Activated naive CD8-positive, alpha-beta T cell treated with anti-CD3 and anti-CD28 coated beads, Interleukin-2, amount 50 U/mL, for 16 hours (primary cell): ENCODE results near the gene ARRDC2.
A peak's percentile ranks its signal among the peaks of the same experiment; 100 is the strongest.
"Not testable (repeated sequence)": the region's sequence is repeated elsewhere in the genome, so short reads cannot be mapped to it uniquely, and the experiment has no call there.

Experiments used
- DNase-seq: peaks from one replicate; pipeline ENCODE4 v3.0.0-alpha.2; 2020; ENCODE audit warnings: low read depth, low spot score

The ARRDC2 gene

DNA sequence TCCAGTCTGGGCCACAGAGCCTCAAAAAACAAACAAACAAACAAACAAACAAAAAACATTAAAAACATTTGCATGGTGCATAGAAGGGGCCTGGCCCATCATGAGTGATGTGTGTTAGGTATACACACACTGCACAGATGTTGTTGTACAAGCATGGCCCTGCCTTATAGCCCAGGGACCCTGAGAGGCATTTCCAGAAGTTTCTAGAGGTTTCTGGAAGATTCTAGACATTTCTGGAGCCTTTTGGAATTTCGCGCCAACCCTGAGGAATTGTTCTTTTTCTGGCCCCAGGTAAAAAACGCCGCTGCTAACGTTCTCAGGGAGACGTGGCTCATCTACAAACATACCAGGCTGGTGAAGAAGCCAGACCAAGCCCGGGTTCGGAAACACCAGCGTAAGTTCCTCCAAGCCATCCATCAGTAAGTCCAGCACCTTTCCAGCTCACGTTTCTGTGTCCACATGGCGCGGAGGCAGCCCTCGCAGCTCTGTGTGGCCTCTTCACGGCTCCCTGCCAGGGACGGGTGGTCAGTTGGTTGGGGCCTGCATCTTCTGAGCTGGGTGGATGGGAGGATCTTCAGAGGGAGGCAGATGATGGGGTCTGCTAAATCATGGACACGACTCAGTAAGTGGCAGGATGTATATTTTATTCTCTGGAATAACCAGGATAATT is 18.4 kb upstream of the ARRDC2 start:
- no peak for DNase-seq

DNA sequence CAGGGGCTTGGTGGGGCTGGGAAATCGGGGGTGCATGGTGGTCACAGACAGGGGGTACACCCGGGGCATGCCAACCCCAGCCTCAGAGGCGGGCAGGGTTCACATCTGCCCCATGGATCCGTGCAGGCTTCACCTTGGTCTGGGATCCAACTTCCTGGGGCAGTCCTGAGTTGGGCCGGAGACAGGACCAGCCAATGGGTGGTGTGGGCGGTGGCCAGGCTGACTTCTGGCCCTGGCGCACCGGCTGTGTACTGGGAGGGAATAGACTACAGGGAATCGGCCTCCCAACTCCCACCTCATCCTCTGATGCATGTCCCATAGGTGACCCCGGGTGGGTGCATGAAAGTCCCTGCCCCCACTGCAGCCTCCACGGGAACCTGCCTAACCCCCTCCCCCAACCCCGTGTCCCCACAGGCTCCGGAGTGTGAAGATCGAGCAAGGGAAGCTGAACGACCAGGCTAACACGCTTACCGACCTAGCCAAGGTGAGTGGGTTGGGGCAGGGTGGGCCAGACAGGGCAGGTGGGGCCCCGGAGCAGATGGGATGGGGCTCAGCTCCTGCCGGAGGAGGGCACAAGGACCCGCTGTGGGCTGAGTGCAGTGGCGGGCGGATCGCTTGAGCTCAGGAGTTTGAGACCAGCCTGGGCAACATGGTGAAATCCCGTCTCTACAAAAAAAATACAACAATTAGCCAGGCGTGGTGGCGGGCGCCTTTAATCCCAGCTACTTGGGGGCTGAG is 14.7 kb upstream of the ARRDC2 start:
- no peak for DNase-seq

DNA sequence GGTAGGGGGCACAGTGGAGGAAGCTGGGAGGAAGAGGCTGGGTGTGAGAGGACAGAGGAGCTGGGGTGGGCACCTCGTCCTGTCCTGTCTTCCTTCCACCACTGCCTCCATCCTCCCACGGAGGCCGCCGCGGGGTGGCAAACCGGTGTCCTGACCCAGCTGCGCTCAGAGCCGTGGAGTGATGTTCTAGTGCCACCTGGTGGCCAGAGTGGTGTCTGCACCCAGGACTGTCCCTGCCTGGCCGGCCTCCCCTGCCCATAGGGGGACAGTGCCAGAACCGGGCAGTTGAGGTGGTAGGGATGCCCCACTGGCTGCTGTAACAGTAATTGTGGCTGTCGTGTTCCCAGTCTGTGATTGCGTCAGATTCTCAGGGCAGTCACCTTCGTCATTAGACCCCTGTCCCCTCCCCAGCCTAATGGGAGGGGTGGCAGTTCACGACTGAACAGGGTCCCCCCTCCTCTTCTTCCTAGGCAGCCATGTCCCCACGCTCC is 11.1 kb upstream of the ARRDC2 start:
- peak; percentile 79 for DNase-seq

DNA sequence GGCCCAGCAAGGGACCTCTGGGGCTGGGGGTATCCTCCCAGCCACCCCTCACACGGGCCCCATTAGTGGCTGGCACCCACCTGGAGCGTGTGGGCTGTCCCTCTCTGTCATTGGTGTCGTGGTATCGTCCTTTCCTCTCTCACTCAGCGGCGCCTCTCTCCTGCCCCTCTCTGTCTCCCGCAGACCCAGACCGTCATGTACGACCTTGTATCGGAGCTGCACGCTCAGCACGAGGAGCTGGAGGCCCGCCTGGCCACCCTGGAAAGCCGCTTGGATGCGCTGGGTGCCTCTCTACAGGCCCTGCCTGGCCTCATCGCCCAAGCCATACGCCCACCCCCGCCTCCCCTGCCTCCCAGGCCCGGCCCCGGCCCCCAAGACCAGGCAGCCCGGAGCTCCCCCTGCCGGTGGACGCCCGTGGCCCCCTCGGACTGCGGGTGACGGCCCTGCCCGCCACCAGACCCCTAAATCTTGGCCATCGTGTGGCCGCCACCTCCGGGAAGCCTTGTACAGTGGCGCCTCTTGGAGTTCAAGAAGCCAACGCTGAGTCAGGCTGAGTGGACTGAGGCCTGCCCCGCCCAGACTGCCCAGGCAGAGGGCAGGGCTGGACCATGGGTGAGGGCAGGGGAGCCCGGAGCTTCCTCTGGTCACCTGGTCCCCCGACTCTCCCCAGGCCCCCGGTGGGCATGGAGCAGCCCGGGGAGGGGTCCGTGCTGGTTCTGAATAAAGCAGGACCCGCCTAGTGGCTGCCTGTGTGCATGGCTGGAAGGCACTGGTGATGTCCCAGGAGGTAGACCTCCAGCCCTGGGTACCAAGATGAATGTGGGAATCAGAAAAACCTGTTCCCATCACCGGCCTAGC is 9.8 kb upstream of the ARRDC2 start:
- no peak for DNase-seq

DNA sequence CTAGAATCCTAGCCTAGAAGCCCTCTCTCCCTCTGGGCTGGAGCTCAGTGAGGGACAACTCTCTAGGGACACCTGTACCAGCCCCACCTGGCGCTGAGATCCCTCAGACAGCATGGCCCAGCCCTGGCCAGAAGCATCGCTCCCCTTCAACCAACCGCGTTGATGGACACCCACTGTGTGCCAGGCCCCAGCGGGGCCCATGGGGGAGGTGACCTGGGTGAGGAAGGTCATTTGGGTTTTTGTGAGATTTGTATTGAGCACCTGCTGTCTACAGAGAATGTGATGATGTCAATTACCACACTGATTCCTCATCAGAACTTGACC is 9.2 kb upstream of the ARRDC2 start:
- DNase-seq = no peak

DNA sequence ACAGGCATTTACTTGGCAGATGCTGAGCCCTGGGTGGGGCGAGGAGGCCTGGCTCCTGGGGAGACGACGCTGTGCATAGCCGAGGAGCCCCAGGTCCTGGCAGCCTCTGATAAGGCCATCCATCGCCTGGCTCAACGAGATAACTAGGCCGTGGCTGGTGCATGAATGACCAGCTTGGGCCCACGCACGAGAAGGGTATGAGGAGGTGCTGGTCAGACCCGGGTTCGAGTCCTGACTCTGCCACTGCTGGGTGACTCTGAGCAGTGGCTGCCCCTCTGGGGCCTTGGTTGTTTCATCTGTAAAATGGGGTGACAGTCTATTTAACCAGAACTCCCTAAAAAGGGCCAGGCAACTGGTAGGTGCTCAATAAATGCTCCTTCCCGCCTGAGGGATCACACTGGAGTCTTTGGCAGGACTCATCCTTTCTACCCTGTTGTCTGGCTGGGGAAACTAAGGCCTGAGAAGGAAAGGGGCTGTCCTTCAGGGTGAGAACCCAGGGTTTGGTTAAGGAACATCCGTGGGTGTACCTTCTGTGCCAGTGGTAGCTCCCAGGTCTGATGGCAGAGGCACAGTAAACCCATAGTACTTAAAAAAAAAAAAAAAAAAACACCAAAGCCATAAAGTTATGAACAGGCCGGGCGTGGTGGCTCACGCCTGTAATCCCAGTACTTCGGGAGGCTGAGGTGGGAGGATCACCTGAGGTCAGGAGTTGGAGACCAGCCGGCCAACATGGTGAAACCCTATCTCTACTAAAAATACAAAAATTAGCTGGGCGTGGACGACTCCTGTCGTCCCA is 8.1 kb upstream of the ARRDC2 start:
- no peak for DNase-seq

GRCh38 chr19:18000480-18000914 is 7.5 kb upstream of the ARRDC2 start:
- DNase-seq = no peak

DNA sequence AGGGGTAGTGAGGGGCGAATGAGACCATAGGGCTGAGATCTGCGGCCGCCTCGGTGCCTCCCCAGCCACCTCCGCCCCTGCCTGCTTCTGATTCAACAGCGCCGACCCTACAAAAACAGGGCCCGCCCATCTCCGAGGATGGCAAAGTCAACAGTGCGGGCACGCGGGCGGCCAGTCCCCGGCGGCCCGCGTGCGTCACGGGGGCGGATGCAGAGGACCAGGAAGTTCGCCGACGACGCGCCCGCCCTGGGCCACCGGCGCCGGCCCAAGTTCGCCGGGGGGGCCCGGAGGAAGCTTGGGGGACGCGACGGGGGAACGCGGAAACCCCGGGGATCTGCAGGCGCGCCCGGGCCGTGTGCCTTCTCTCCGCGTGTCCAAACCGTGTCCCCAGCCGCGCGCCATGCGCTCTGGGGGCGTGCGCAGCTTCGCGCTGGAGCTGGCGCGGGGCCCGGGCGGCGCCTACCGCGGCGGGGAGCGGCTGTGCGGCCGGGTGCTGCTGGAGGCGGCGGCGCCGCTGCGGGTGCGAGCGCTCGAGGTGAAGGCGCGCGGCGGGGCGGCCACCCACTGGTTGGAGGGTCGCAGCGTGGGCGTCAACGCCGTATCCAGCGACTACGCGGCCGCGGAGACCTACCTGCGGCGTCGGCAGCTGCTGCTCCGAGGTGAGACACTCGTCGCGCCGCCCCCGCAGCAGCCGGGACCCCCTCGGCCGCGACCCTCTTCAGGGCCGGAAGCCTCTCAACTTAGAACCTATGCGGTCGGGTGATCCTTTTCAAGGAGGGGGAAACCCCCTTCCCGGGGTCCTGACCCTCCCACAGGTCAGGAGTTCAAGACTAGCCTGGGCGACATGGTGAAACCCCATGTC is 6.8 kb upstream of the ARRDC2 start:
- DNase-seq = peak; percentile 81

DNA sequence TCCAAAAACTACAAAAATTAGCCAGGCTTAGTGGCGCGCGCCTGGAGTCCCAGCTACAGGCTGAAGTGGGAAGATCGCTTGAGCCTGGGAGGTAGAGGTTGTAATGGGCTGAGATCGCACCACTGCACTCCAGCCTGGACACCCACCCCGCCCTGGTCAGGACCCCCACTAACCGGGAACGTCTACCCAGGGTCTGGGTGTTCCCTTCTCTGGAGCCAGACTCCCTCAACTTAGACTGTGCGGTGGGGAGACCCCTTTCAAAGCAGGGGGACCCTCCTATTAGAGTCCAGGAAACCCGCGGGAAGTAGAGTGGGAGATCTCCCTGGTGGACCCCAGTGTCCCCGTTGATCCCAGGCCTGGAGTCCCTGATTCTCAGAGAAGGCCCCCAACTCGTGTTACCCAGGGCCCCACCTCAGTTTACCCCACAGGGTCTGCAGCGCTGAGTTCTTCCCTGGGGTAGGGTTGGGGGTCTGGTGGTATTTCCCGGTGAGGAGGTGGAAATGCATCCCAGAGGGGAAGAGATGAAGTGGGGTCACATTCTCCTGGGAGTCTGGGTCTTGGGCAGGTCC is 6.1 kb upstream of the ARRDC2 start:
- no peak for DNase-seq

DNA sequence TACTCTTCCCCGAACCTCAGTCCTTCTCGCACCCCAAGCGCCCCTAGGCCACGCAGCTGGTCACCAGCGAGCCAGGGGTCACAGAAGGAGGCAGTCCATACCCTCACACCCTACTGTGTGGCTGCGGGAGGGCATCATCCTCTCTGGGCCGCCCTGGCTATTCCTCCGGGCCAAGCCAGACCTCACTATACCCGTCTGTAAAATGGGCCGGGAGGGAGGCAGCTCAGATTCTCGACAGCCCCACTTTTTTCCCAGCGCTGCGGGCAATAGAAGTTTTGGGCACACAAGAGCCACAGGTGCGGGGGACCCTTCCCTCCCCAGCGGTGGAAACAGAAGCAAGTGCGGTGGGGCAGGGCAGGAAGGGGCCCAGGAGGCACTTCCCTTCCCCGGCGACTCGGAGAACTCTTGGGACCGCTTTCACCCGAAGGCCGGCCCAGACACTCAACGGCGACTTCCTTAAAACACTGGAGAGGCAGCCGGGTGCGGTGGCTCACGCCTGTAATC is 5.6 kb upstream of the ARRDC2 start:
- no peak for DNase-seq

- DNase-seq = not testable (repeated sequence)
Observed at GRCh38 chr19:18005750-18006149, 2.2 kb upstream of the ARRDC2 start.

GRCh38 chr19:18007044-18007916 is 690 bp upstream of the ARRDC2 start:
- no peak for DNase-seq

DNA sequence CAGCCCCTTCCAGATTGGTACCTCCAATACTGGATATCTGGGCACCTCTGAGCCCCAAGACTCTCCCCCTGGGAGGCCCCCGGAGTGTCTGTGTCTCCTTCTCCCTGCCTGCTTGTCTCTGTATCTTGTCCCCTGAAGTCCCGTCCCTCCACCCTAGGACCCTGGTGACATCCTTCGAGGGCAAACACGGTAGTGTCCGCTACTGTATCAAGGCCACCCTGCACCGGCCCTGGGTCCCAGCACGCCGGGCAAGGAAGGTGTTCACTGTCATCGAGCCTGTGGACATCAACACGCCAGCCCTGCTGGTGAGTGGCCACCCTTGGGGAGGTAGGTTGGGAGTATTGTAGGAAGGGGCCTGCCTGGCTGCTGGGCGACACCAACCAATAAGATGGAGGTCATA is 844 bp downstream of the ARRDC2 start:
- DNase-seq = no peak

- no peak for DNase-seq
Observed at GRCh38 chr19:18009412-18010066, 1.6 kb downstream of the ARRDC2 start.

DNA sequence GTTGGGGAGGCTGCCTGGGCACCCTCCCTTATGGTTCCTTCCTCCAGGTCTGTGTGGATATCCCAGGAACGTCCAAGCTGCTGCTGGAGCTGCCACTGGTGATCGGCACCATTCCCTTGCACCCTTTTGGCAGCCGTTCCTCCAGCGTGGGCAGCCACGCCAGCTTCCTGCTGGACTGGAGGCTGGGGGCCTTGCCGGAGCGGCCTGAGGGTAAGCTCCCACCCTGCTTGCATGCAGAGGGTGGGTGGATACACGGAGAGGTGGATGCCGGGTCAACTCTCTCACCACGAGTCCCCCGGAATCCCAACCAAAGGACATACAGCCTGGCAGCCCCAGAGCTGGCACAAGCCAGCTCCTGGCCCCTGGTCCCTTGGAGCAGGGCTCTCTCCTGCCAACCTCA is 2.2 kb downstream of the ARRDC2 start:
- DNase-seq = no peak

DNA sequence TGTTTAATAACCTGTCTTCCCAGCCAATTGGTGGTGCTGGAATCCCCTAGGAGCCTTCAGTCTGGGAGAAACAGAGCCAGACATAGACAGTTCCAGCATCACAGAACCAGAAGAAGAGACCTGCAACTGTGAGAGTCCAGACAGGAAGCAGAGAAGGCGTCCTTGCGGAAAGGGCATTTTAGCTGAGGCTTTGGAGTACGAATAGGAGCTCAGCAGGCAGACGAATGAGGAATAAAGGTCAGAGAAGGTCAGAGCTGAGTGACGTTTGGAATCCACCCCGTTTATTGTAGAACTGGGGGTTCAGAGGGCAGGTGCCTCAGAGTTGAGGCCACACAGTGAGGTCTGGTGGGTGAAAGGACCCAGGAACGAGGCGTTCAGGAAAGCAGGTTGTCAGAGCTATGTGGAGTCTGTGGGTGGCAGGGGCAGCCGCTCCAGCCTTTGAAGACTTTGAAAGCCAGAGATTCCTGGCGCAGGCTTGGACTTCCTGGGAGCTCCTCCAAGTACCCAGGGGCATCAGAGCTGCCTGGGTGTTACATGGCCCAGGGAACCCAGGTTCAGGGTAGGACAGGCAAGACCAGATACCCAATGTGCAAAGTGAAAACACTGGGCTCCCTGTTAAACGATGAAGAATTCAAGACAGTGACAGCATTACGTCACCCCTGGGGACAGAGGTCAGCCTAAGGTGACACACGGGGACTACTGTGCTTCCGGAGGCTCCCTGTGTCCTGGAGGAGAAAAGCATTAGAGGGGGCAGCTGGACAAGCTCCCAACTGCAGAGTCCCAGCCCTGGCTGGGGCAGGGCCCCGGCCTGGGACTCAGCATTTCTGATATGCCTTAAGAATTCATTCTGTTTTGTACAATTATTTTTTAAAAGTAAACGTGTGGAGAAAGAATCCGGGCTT is 5.5 kb downstream of the ARRDC2 start:
- DNase-seq = no peak

- no peak for DNase-seq
Observed at GRCh38 chr19:18014197-18014596, 6.2 kb downstream of the ARRDC2 start.
